ENCODE results near the gene MIPEP. TPM values are rescaled to one million over a fixed set of nuclear protein-coding genes. Genes with fewer than 3 reads are reported as not detected.

The MIPEP gene
- polyA plus RNA-seq, 1 donor (not counting 4 experiments of a cell fraction or from before 2014, with no cell fraction given) = 35.0 TPM

DNA sequence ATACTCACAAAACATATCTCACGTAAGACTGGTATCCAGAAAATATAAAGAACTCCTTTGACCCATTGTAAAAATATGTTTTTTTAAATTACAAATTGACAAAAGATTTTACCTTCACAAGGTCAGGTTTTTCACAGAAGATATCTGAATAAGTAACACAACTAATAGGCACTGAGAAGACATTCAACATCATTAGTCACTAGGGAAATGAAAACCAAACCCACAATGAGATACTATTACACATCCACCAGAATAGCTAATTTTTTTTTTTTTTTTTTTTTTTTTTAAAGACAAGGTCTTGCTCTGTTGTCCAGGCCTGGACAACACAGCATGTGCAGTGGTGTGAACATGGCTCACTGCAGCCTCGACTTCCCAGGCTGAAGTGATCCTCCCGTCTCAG lies 157.5 kb downstream of the MIPEP start:
- H3K79me2 ChIP-seq (ENCODE audit: control insufficient read depth, insufficient read depth, low read length) = no peaks in the 10 kb centered on the region
- dilution Hi-C loops (cut with MboI; ENCODE audit: extremely low pct_ligation_motif_present, low sequenced_read_pairs) = no loop called here

DNA sequence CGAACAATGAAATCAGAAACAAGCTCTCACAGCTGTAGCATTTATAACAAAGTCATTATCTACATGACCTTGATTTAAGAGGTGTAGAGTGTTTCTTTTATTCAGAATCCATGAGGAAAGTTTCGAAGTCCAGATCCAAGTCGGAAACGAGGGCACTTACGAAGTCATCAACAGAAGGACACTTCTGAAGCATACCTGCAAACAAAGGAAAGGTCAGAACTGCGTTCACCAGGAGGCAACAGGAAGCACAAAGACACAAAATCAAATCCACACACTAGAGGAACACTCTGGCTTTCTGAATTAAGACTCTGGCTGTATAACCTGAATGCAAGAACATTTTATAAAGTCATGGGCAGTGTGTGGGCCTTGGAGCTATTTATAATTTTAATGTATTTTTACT lies 158.9 kb downstream of the MIPEP start:
- no peaks in the 10 kb centered on the region for H3K4me1 ChIP-seq (ENCODE audit: control insufficient read depth, extremely low read depth, insufficient read depth, low read length)
- no peaks in the 10 kb centered on the region for H3K36me3 ChIP-seq (ENCODE audit: control insufficient read depth in 2 of 2, extremely low read depth in 1 of 2, insufficient read depth in 2 of 2, low read length in 2 of 2)
- H3K9ac ChIP-seq (ENCODE audit: control insufficient read depth, extremely low read depth, insufficient read depth, low read length) = no peak overlapping the region
- no peak overlapping the region for H2AFZ ChIP-seq (ENCODE audit: control insufficient read depth, low read length)
- H4K20me1 ChIP-seq (ENCODE audit: control insufficient read depth, extremely low read depth, insufficient read depth, low read length) = no peaks in the 10 kb centered on the region
- H3K27ac ChIP-seq (ENCODE audit: control insufficient read depth, insufficient read depth, low read length) = no peak overlapping the region
- H3K9me1 ChIP-seq (ENCODE audit: control insufficient read depth, extremely low read depth, insufficient read depth, low read length) = no peaks in the 10 kb centered on the region
- no peak for DNase-seq (ENCODE audit: low read depth, low spot score)
- H3K9me3 ChIP-seq (ENCODE audit: control insufficient read depth, low read depth, low read length) = no peaks in the 10 kb centered on the region
- no peaks in the 10 kb centered on the region for H3K27me3 ChIP-seq (ENCODE audit: control insufficient read depth, extremely low read depth, insufficient read depth, low read length)
- TF ChIP-seq, protein P1, sequence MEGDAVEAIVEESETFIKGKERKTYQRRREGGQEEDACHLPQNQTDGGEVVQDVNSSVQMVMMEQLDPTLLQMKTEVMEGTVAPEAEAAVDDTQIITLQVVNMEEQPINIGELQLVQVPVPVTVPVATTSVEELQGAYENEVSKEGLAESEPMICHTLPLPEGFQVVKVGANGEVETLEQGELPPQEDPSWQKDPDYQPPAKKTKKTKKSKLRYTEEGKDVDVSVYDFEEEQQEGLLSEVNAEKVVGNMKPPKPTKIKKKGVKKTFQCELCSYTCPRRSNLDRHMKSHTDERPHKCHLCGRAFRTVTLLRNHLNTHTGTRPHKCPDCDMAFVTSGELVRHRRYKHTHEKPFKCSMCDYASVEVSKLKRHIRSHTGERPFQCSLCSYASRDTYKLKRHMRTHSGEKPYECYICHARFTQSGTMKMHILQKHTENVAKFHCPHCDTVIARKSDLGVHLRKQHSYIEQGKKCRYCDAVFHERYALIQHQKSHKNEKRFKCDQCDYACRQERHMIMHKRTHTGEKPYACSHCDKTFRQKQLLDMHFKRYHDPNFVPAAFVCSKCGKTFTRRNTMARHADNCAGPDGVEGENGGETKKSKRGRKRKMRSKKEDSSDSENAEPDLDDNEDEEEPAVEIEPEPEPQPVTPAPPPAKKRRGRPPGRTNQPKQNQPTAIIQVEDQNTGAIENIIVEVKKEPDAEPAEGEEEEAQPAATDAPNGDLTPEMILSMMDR (optimal IDR thresholded peaks at IDR 0.05 in 1 of 3, IDR thresholded peaks at IDR 0.05 in 1 of 3, conservative IDR thresholded peaks at IDR 0.05 in 1 of 3; ENCODE audit: extremely low read depth in 1 of 3, insufficient read depth in 2 of 3, low read length in 3 of 3) = no peak
- TF ChIP-seq EZH2 (IDR thresholded peaks at IDR 0.05; ENCODE audit: low read length) = no peak
- no peaks in the 10 kb centered on the region for H3K79me2 ChIP-seq (ENCODE audit: control insufficient read depth, insufficient read depth, low read length)
- no peak for FAIRE-seq
- no peak overlapping the region for H3K4me3 ChIP-seq (ENCODE audit: control insufficient read depth in 2 of 3, extremely low read depth in 1 of 3, insufficient read depth in 2 of 3, low read depth in 1 of 3, low read length in 3 of 3)
- dilution Hi-C loops (cut with MboI; ENCODE audit: extremely low pct_ligation_motif_present, low sequenced_read_pairs) = no loop called here
- no peak overlapping the region for H3K4me2 ChIP-seq (ENCODE audit: control insufficient read depth, extremely low read depth, insufficient read depth, low read depth, low read length)

More for the DNA sequence above, 157.5 kb downstream of the MIPEP start:
- Histone ChIP-seq H2AFZ (ENCODE audit: control insufficient read depth, low read length) (no peak overlapping the region), H3K4me1 (ENCODE audit: control insufficient read depth, extremely low read depth, insufficient read depth, low read length) (no peaks in the 10 kb centered on the region), H3K27ac (ENCODE audit: control insufficient read depth, insufficient read depth, low read length) (no peak overlapping the region), H3K36me3 (ENCODE audit: control insufficient read depth in 2 of 2, extremely low read depth in 1 of 2, insufficient read depth in 2 of 2, low read length in 2 of 2) (no peaks in the 10 kb centered on the region), H4K20me1 (ENCODE audit: control insufficient read depth, extremely low read depth, insufficient read depth, low read length) (no peaks in the 10 kb centered on the region), H3K9me3 (ENCODE audit: control insufficient read depth, low read depth, low read length) (no peaks in the 10 kb centered on the region), H3K9me1 (ENCODE audit: control insufficient read depth, extremely low read depth, insufficient read depth, low read length) (no peaks in the 10 kb centered on the region), H3K4me3 (ENCODE audit: control insufficient read depth in 2 of 3, extremely low read depth in 1 of 3, insufficient read depth in 2 of 3, low read depth in 1 of 3, low read length in 3 of 3) (no peak overlapping the region), H3K4me2 (ENCODE audit: control insufficient read depth, extremely low read depth, insufficient read depth, low read depth, low read length) (no peak overlapping the region), H3K27me3 (ENCODE audit: control insufficient read depth, extremely low read depth, insufficient read depth, low read length) (no peaks in the 10 kb centered on the region), H3K9ac (ENCODE audit: control insufficient read depth, extremely low read depth, insufficient read depth, low read length) (no peak overlapping the region)
- TF ChIP-seq, protein P1 (optimal IDR thresholded peaks at IDR 0.05 in 1 of 3, IDR thresholded peaks at IDR 0.05 in 1 of 3, conservative IDR thresholded peaks at IDR 0.05 in 1 of 3; ENCODE audit: extremely low read depth in 1 of 3, insufficient read depth in 2 of 3, low read length in 3 of 3) = no peak
- TF ChIP-seq EZH2 (IDR thresholded peaks at IDR 0.05; ENCODE audit: low read length) = no peak
- FAIRE-seq = no peak
- no peak for DNase-seq (ENCODE audit: low read depth, low spot score)
